ENCODE results near the gene UCHL1. TPM values are rescaled to one million over a fixed set of nuclear protein-coding genes. Genes with fewer than 3 reads are reported as not detected.
"Not testable (repeated sequence)": the region's sequence is repeated elsewhere in the genome, so short reads cannot be mapped to it uniquely, and the experiment has no call there.

Gene UCHL1
- total RNA-seq, 1 donor from 2014 or later = 1,994 TPM

- DNase-seq (ENCODE audit: low read depth) = no peak
- Histone ChIP-seq H3K27me3 (ENCODE audit: control insufficient read depth, insufficient read depth, low read length) (no peaks in the 10 kb centered on the region), H3K4me3 (ENCODE audit: low read depth, low read length) (no peak overlapping the region), H3K36me3 (ENCODE audit: control insufficient read depth, insufficient read depth, low read length) (peaks cover 1% of the 10 kb centered on the region)
- TF ChIP-seq CTCF (IDR thresholded peaks at IDR 0.05; ENCODE audit: insufficient read depth, low read length, poor library complexity, severe bottlenecking) = no peak
These were observed 13.0 kb downstream of the UCHL1 start for GRCh38 chr4:41269682-41270081.

- DNase-seq (ENCODE audit: low read depth); H3K36me3 ChIP-seq (ENCODE audit: control insufficient read depth, insufficient read depth, low read length); H3K27me3 ChIP-seq (ENCODE audit: control insufficient read depth, insufficient read depth, low read length); H3K4me3 ChIP-seq (ENCODE audit: low read depth, low read length): not testable (repeated sequence)
These were observed 19.2 kb downstream of the UCHL1 start for GRCh38 chr4:41275931-41276330.

- DNase-seq (ENCODE audit: low read depth) = no peak
- H3K4me3 ChIP-seq (ENCODE audit: low read depth, low read length) = no peak overlapping the region
- no peak for TF ChIP-seq CTCF (IDR thresholded peaks at IDR 0.05; ENCODE audit: insufficient read depth, low read length, poor library complexity, severe bottlenecking)
These were observed 23.3 kb downstream of the UCHL1 start for GRCh38 chr4:41280010-41280409.

GRCh38 chr4:41281038-41281634, 24.4 kb downstream of the UCHL1 start:
- Histone ChIP-seq H3K36me3 (ENCODE audit: control insufficient read depth, insufficient read depth, low read length) (no peaks in the 10 kb centered on the region), H3K27me3 (ENCODE audit: control insufficient read depth, insufficient read depth, low read length) (no peaks in the 10 kb centered on the region), H3K4me3 (ENCODE audit: low read depth, low read length) (no peak overlapping the region)
- no peak for DNase-seq (ENCODE audit: low read depth)
- TF ChIP-seq CTCF (IDR thresholded peaks at IDR 0.05; ENCODE audit: insufficient read depth, low read length, poor library complexity, severe bottlenecking) = peak; percentile 78

More at GRCh38 chr4:41280010-41280409, 23.3 kb downstream of the UCHL1 start:
- no peaks in the 10 kb centered on the region for H3K36me3 ChIP-seq (ENCODE audit: control insufficient read depth, insufficient read depth, low read length)
- H3K27me3 ChIP-seq (ENCODE audit: control insufficient read depth, insufficient read depth, low read length) = no peaks in the 10 kb centered on the region

GRCh38 chr4:41282366-41282765, 25.6 kb downstream of the UCHL1 start:
- DNase-seq (ENCODE audit: low read depth) = no peak
- H3K27me3 ChIP-seq (ENCODE audit: control insufficient read depth, insufficient read depth, low read length) = no peaks in the 10 kb centered on the region
- TF ChIP-seq CTCF (IDR thresholded peaks at IDR 0.05; ENCODE audit: insufficient read depth, low read length, poor library complexity, severe bottlenecking) = no peak
- no peak overlapping the region for H3K4me3 ChIP-seq (ENCODE audit: low read depth, low read length)
- H3K36me3 ChIP-seq (ENCODE audit: control insufficient read depth, insufficient read depth, low read length) = no peaks in the 10 kb centered on the region

- no peaks in the 10 kb centered on the region for H3K27me3 ChIP-seq (ENCODE audit: control insufficient read depth, insufficient read depth, low read length)
- TF ChIP-seq CTCF (IDR thresholded peaks at IDR 0.05; ENCODE audit: insufficient read depth, low read length, poor library complexity, severe bottlenecking) = no peak
- H3K4me3 ChIP-seq (ENCODE audit: low read depth, low read length) = no peak overlapping the region
- H3K36me3 ChIP-seq (ENCODE audit: control insufficient read depth, insufficient read depth, low read length) = no peaks in the 10 kb centered on the region
- DNase-seq (ENCODE audit: low read depth) = no peak
These were observed 28.6 kb downstream of the UCHL1 start for GRCh38 chr4:41285202-41285863.

All from kidney epithelial cell (primary cell).